ENCODE data around the gene UBXN1. TPM values are rescaled to one million over a fixed set of nuclear protein-coding genes. Genes with fewer than 3 reads are reported as not detected.
A peak's percentile ranks its signal among the peaks of the same experiment; 100 is the strongest.

UBXN1 gene
- total and polyA plus RNA-seq, 3 donors from 2014 or later = 173 to 196 (median 190) TPM

DNA sequence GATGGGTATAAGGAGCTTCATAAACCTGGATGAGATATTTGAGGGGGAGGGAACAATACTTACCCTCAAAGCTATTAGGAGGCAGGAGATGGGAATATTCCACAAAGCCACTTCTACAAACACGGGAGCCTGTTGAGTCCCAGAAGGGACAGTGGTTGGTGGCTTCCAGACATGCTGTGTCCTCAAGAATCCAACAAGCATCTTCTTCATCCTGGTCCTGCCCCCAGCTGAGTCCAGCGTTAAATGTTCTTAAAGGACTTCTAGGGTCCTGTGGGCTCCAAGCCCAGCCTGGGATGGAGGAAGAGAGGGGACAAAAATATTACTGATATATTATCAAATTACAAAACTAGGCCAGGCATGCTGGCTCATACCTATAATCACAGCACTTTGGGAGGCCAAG, 11.4 kb downstream of the UBXN1 start:
- no peak for TF ChIP-seq POLR2A (IDR thresholded peaks at IDR 0.05)
- TF ChIP-seq, protein P1, sequence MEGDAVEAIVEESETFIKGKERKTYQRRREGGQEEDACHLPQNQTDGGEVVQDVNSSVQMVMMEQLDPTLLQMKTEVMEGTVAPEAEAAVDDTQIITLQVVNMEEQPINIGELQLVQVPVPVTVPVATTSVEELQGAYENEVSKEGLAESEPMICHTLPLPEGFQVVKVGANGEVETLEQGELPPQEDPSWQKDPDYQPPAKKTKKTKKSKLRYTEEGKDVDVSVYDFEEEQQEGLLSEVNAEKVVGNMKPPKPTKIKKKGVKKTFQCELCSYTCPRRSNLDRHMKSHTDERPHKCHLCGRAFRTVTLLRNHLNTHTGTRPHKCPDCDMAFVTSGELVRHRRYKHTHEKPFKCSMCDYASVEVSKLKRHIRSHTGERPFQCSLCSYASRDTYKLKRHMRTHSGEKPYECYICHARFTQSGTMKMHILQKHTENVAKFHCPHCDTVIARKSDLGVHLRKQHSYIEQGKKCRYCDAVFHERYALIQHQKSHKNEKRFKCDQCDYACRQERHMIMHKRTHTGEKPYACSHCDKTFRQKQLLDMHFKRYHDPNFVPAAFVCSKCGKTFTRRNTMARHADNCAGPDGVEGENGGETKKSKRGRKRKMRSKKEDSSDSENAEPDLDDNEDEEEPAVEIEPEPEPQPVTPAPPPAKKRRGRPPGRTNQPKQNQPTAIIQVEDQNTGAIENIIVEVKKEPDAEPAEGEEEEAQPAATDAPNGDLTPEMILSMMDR (IDR thresholded peaks at IDR 0.05) = no peak
- H3K36me3 ChIP-seq (ENCODE audit: low read depth, missing control alignments) = no peaks in the 10 kb centered on the region
- no peaks in the 10 kb centered on the region for H3K9me3 ChIP-seq
- H3K27ac ChIP-seq = no peak overlapping the region
- no peak for DNase-seq
- WGBS, 2 donors = 76 to 92% methylated on average over 2 of the region's 2 CpGs
- no peak overlapping the region for H3K4me3 ChIP-seq
- H3K27me3 ChIP-seq = no peaks in the 10 kb centered on the region
- H3K4me1 ChIP-seq = peaks cover 19% of the 10 kb centered on the region
- intact Hi-C loops (cut with DNase I; ENCODE audit: low total_unique reads) = no loop called here

DNA sequence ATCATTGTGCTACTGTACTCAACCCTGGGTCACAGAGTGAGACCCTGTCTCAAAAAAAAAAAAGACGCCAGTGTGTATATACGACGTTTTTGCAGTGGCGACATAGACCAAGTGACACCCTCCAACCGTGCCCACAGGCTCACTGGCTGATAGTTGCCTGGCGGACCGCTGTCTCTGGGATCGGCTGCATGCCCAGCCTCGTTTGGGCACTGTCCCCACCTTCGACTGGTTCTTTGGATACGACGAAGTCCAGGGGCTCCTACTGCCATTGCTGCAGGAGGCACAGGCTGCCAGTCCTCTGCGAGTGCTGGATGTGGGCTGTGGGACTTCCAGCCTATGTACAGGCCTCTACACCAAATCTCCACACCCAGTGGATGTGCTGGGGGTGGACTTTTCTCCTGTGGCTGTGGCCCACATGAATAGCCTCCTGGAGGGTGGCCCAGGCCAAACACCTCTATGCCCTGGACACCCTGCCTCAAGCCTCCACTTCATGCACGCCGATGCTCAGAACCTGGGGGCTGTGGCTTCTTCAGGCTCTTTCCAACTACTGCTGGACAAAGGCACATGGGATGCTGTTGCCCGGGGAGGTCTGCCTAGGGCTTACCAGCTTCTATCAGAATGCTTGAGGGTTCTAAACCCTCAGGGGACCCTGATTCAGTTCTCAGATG, 12.5 kb downstream of the UBXN1 start:
- H3K4me1 ChIP-seq = peaks cover 17% of the 10 kb centered on the region
- no peaks in the 10 kb centered on the region for H3K9me3 ChIP-seq
- 54 to 56% methylated on average over 13 to 16 of the region's 16 CpGs for WGBS, 2 donors
- H3K4me3 ChIP-seq = peak overlapping the region; percentile 80 to 83
- intact Hi-C loops (cut with DNase I; ENCODE audit: low total_unique reads) = no loop called here
- peak overlapping the region; percentile 81 to 86 for H3K27ac ChIP-seq
- no peak for DNase-seq
- H3K36me3 ChIP-seq (ENCODE audit: low read depth, missing control alignments) = no peaks in the 10 kb centered on the region
- no peak for TF ChIP-seq POLR2A (IDR thresholded peaks at IDR 0.05)
- TF ChIP-seq, protein P1 (IDR thresholded peaks at IDR 0.05) = no peak
- H3K27me3 ChIP-seq = no peaks in the 10 kb centered on the region

DNA sequence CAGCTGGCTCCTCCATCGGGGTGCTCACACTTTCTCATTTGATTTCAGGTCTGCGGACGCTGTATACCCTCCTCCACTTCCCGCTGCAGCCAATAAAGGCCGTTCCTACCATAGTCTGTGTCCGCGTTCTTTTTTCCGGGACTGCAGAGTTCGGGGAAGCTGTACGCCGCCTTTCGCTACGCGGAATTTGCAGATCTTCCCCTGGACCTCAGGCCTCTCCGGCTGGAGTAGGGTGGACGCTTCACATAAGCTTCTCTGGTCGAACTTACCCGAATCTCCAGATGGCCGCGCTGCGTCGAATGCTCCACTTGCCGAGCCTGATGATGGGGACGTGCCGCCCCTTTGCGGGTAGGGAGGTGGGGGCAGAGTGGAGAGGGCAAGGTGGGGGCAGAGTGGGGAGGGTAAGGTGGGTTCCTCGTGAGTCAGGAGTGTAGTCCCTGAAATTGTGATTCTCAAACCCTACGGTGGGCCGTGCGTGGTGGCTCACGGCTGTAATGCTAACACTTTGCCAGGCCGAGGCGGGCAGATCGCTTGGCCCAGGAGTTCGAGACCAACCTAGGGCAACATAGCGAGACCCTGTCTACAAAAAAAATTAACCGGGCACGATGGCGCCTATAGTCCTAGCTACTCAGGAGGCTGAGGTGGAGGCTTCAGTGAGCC, 13.1 kb downstream of the UBXN1 start:
- no peaks in the 10 kb centered on the region for H3K27me3 ChIP-seq
- peaks cover 17% of the 10 kb centered on the region for H3K4me1 ChIP-seq
- peak; percentile 48 for DNase-seq
- peak overlapping the region; percentile 80 to 83 for H3K4me3 ChIP-seq
- H3K36me3 ChIP-seq (ENCODE audit: low read depth, missing control alignments) = no peaks in the 10 kb centered on the region
- intact Hi-C loops (cut with DNase I; ENCODE audit: low total_unique reads) = no loop called here
- H3K27ac ChIP-seq = peak overlapping the region; percentile 81 to 86
- H3K9me3 ChIP-seq = no peaks in the 10 kb centered on the region
- TF ChIP-seq POLR2A (IDR thresholded peaks at IDR 0.05) = no peak
- TF ChIP-seq, protein P1 (IDR thresholded peaks at IDR 0.05) = no peak
- WGBS, 2 donors = 2 to 3% methylated on average over 31 to 39 of the region's 39 CpGs

DNA sequence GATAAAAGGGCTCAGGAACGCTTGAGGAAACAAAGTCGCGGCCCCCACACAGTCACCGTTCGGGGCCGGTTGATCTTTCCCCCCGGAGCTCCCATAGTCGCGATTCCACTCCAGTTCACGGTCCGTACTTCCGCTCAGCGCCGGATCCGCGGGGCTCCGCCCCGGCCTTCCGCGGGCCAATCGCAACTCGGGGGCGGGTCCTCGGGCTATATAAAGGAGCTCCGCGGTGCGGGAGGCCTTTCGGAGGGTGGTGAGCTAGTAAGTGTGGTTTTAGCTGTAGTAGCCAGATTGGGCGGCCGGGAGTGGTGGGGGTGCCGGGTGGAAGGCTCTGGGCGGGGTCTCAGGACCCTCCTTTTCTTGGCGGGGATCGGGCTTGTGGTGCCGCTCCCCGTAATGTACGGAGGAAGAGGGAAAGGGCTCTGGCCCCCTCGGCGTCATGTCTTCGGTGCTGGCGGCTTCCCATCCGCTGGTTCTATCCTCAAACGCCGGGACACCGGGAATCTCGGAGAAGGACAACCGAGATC, 13.7 kb downstream of the UBXN1 start, which contains the start of the genes C11orf98 and CSKMT:
Gene C11orf98, minus strand, starts transcription at position 136 of the 524 bp plus-strand sequence. Its CDS starts 41 bp downstream, at position 95.
Gene CSKMT, plus strand, starts transcription at position 238 of the 524 bp plus-strand sequence. CDS start 568 bp downstream, outside the sequence.
- Histone ChIP-seq H3K27me3 (no peaks in the 10 kb centered on the region), H3K4me1 (peaks cover 17% of the 10 kb centered on the region), H3K36me3 (ENCODE audit: low read depth, missing control alignments) (no peaks in the 10 kb centered on the region), H3K9me3 (no peaks in the 10 kb centered on the region), H3K4me3 (peak within 1 kb of the TSS; percentile 80 to 83), H3K27ac (peak within 1 kb of the TSS; percentile 81 to 86)
- DNase-seq = peak; percentile 97
- peak; percentile 81 for TF ChIP-seq POLR2A (IDR thresholded peaks at IDR 0.05)
- TF ChIP-seq, protein P1 (IDR thresholded peaks at IDR 0.05) = no peak
- intact Hi-C loops (cut with DNase I; ENCODE audit: low total_unique reads) = no loop called here
- 0% methylated on average over 5 to 38 of the region's 47 CpGs for WGBS, 2 donors
